Measurements from ENCODE around the gene NELFB.

NELFB gene

DNA sequence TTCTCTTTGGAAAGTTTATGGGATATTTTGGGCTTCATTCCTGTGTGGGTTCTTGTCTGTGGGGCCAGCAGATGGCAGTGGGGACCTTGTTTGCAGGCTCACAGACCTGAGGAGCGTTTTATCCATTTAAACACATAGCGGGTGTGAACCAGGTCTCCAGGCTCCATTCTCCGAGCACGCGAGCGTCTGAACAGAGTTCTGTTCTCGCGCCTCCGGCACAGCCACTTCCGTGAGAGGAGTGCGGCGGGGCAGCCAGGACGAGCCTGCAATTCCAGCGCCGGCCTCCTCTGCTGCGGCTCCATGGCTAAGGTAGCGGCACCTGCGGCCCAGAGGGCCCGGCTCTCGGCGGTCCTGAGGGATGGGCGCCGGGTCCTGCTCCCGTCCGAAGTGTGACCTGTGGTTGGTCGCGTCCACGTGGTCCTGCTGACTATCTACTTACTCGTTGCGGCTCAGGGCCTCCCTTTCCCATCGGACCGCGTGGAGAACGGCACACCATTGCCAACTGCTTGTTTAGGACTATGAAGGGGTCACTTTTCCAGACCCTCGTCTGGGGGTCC is 39.6 kb downstream of the NELFB start:
- DNase-seq, result no peak

DNA sequence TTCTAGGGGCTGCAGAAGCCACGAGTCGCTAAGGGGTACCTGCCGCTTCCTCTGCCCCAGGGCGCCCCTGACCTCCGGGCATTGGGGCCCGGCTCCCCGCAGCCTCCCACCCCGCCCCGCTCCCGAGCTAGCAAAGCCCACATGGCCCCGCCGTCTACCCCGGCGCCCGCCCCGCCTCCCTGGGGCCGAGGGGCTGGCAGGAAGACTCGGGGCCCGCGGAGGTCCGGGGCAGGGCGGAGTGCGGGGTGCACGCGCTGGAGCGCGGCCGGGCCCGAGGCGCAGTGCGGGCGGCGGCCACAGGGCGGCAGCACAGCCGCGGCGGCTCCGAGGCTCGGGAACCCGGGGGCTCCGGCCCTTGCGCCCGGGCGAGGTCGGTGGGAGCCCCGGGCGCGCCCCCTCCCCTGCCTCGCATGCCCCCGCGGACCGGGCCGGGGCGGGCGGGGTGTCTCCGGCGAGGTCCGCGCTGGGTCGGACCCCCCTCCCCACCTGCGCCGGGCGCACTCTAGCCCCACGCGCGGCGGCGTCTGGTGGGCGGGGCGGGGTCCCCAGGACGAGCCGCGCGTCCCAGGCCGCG is 40.2 kb downstream of the NELFB start:
- DNase-seq, result peak; percentile 55

DNA sequence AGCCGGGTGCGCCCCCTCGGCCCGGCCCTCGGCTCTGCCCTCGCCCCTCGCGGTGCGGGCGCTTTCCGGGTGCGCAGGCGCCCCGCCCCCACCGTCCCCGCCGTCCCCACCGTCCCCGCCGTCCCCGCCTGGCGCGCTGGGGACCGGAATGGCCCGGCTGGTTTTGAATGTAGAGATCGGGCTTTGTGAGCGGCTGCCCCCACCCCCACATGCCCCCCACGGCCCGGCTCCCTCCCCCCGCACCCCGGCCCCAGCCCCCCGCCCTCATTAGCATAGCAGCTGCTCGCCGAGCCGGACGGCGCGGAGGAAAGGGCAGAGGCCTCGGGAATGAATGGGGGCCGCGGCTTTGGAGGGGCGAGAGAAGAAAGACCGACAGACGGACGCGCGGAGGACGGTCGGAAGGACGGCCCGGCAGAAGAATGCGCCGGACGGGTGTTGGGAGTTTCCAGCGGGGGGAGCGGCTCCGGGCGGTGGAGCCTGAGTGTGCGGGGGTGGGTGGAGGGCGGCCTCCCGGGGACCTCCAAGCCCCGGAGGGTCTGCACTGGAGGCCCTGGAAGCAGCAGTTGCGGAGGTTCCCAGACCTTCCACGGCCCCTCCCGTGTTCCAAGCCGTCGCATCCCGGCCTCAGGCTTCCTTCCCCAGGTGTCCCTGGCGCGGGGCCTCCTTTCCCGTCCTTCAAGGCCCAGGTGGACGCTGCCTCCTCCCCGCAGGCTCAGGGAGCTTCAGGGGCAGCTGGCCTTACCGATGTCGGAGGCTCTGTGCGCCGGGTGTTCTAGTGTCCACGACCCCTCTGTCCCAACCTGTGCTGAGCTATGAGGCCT is 40.9 kb downstream of the NELFB start:
- no peak for DNase-seq

DNA sequence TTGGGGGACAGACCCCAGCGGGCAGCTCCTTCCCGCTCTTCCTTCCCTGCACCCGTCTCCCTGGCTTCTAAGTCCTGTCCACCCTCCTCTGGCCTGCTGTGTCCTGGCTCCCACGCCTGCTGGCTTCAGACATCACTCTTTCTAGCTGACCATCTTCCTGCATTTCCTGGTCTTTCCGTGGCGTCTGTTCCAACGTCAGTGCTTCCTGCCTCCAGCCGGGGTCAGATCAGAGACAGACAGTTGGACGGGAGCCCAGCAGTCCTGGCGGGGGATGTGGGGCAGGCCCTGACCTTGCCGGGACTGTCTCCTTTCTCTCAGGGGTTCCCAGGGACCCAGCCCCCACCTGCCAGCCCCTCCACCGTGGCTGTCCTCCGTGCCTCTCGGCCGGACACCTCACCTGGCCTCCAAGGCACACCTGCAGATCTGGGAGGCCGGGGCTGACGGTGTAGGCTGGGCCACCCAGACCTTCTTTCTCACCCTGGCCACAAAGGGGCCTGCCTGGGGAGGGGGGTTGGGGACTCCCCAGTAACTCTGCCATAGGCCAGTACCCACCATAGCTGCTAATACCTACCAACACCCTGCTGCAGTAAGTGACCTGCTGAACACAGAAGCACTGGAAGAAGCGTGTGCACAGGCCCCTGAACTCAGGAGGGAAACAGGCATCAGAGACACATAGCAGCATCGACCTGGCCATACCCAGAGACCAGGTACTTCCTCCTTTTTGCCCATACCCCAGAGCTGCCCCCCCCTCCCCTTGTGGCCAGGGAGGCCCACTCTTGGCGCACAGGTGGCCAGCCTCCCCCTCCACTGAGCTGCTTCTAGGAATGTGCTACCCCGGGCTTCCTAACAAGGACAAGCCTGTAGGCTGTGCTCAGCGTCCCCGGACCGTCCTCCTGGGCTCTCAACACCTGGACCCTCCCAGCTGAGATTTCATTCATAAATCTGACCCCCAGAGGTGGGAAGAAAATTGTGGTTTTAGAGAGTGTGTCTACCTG is 41.8 kb downstream of the NELFB start:
- no peak for DNase-seq

DNA sequence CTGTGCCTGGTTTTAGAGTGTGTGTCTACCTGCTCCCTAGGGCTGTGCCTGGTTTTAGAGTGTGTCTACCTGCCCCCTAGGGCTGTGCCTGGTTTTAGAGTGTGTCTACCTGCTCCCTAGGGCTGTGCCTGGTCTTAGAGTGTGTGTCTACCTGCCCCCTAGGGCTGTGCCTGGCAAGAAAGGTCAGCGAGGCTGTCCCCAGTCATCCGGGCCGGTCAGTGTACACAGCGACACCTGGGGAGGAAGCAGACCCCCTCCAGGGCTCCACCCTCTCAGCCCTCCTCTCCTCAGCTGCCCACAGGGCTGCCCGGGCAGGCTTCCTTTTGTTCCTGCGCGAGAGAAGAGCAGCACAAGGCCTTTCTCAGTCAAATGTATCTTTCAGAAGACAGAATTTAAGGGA is 42.8 kb downstream of the NELFB start:
- no peak for DNase-seq

- no peak for DNase-seq
Observed at GRCh38 chr9:137298401-137299202, 43.5 kb downstream of the NELFB start.

GRCh38 chr9:137299203-137299565 is 44.1 kb downstream of the NELFB start:
- DNase-seq, result no peak

- no peak for DNase-seq
Observed at GRCh38 chr9:137299938-137300337, 44.8 kb downstream of the NELFB start.

- no peak for DNase-seq
Observed at GRCh38 chr9:137300567-137301080, 45.5 kb downstream of the NELFB start.

GRCh38 chr9:137301081-137301947 is 46.2 kb downstream of the NELFB start:
- DNase-seq, result no peak

GRCh38 chr9:137302118-137302448 is 47.0 kb downstream of the NELFB start, which contains the start of gene NRARP:
Gene NRARP (minus strand): TSS chr9:137302271. CDS start chr9:137301928, 343 bp downstream.
- peak; percentile 93 for DNase-seq

DNA sequence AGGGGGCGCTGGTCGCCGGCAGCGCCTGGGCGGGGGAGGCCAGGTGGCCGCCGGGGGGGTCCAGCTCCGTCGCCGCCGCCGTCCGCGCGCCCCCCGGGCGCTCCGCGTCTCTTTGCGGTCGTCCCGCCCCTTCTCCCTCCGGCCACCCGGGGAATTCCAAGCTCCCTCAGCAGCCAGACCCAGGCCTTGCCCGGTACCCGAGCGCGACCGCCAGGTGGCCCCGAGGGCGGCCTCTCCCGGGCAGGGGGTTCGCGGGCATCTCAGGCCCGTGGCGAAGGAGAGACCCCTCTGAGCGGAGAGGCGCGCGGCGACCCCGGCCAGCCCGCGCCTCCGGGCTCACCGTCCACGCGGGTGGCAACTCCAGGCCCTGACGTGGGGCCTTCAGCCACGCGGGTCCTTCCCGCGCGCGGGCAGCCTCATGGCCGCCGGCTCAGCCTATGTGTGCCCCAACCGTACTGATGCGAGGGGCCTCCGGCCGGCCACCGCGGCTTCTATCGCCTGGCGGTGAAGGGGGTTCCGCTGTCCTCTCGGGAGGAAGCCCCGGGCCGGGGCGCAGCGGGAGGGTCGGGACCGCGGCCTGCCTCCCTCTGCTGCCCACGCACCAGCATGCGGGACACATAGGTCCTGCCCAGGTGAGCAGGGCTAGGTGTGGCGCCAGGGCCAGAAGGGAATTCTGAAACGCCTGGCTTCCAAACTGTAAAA is 47.5 kb downstream of the NELFB start:
- DNase-seq, result no peak

DNA sequence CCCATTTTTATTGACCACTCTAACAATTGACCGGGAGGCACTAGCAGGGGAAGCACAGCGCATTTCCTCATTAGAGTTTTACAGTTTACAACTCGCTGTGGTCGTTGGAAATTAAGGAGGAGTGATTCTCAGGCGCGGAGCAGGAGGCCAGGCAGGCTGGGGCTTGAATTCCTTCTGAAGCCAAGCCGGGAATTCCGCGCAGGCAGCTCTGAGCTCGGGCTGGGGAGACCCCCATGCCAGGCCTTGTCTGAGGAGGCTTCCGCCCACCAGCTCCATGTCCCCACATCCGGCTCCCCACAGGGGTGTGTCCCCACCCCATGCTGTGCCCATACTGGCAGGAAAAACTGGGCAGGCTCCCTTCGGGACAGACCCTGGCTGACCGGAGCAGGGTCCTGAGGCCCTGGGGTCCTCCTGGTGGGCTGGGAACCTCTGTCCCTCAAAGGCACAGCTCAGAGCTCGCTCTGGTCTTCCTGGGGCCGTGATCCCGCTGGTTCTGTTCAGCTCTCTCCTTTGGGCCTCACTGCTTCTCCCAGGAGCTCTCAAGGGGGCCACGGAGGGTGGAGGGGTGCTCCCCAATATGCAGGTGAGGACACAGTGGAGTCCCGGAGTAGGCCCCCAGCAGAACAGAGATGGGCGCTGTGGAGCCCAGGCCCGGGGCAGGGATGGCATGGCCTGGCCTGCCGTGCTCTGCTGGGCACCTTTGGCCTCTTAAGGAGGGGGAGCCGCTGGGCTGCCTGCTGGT is 48.2 kb downstream of the NELFB start:
- DNase-seq, result no peak

- no peak for DNase-seq
Observed at GRCh38 chr9:137303893-137304382, 48.8 kb downstream of the NELFB start.

GRCh38 chr9:137304383-137305059 is 49.4 kb downstream of the NELFB start:
- no peak for DNase-seq

DNA sequence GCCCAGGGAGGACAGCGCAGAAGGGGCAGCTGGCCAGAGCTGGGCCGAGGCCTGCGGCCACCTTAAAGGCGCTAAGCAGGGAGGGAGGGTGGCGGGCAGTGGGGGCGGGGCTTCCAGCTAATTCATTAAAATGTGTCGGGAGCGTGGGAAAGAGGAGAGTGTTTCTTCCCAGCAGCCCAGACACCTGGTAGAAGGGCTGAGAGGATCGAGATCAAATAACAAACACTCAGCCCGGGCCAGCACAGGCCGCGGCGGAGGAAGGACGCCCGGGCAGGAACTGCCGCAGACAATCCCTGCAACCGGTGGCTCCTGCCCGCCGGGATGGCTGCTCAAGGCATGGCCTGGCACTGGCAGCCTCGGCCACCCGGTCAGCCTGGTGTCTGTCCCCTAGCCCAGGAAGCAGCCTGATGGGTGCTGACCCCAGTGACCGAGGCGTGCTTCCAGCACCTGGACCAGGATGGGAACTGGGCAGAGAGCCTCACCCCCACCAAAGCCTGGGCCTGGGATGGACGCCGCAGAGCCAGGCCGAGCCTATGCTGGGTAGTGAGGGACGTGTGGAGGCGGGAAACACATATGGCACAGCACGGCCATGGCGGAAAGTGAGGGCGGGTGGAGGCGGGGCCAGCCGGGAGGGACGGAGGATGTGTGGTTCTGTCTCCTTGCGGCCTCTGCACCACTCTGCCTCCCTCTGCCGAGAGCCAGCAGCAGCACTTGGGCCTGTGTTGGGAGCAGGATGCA is 50.1 kb downstream of the NELFB start:
- peak; percentile 61 for DNase-seq

- DNase-seq, result no peak
Observed at GRCh38 chr9:137305798-137306065, 50.6 kb downstream of the NELFB start.
